DMS 273 treated with DMSO at 0.1 percent for 48 hours (cell line): ENCODE measurements around the gene FAM47E.

Experiments
- DNase-seq: peaks from one replicate; lab custom pipeline; 2025; lab: John Stamatoyannopoulos, UW

Gene FAM47E

GRCh38 chr4:76251441-76252270 is at the start of gene FAM47E:
Gene FAM47E, plus strand, starts transcription at chr4:76251721. Its CDS starts 26 bp downstream, at chr4:76251747.
- DNase-seq, result peak; percentile 82

- peak; percentile 43 for DNase-seq
These were observed 48.0 kb upstream of the FAM47E start for GRCh38 chr4:76203541-76203940.

GRCh38 chr4:76204936-76205335 is 46.6 kb upstream of the FAM47E start:
- DNase-seq, result no peak

- DNase-seq, result no peak
These were observed 46.0 kb upstream of the FAM47E start for GRCh38 chr4:76205476-76205875.

GRCh38 chr4:76206222-76206942 is 45.1 kb upstream of the FAM47E start:
- DNase-seq, result no peak

- peak; percentile 17 for DNase-seq
These were observed 44.0 kb upstream of the FAM47E start for GRCh38 chr4:76207549-76207948.

- DNase-seq, result peak; percentile 70
These were observed 43.3 kb upstream of the FAM47E start for GRCh38 chr4:76208005-76208765.

GRCh38 chr4:76209881-76210280 is 41.6 kb upstream of the FAM47E start:
- DNase-seq, result no peak

- no peak for DNase-seq
These were observed 41.1 kb upstream of the FAM47E start for GRCh38 chr4:76210452-76210851.

- no peak for DNase-seq
These were observed 39.5 kb upstream of the FAM47E start for GRCh38 chr4:76211769-76212708.

- DNase-seq, result no peak
These were observed 38.6 kb upstream of the FAM47E start for GRCh38 chr4:76212851-76213414.

GRCh38 chr4:76213415-76214176 is 37.9 kb upstream of the FAM47E start, which contains the start of gene SCARB2:
Gene SCARB2, minus strand, starts transcription at chr4:76213824. Its CDS starts 281 bp downstream, at chr4:76213543.
- peak; percentile 39 for DNase-seq

- no peak for DNase-seq
These were observed 37.3 kb upstream of the FAM47E start for GRCh38 chr4:76214177-76214675.

- DNase-seq, result no peak
These were observed 36.4 kb upstream of the FAM47E start for GRCh38 chr4:76215077-76215476.

GRCh38 chr4:76216524-76216923 is 35.0 kb upstream of the FAM47E start:
- DNase-seq, result no peak

- no peak for DNase-seq
These were observed 34.3 kb upstream of the FAM47E start for GRCh38 chr4:76216975-76217814.

GRCh38 chr4:76219299-76220055 is 32.0 kb upstream of the FAM47E start:
- DNase-seq, result no peak

GRCh38 chr4:76224171-76224570 is 27.4 kb upstream of the FAM47E start:
- no peak for DNase-seq
